ENCODE data around the gene PPP3CB.

PPP3CB gene

DNA sequence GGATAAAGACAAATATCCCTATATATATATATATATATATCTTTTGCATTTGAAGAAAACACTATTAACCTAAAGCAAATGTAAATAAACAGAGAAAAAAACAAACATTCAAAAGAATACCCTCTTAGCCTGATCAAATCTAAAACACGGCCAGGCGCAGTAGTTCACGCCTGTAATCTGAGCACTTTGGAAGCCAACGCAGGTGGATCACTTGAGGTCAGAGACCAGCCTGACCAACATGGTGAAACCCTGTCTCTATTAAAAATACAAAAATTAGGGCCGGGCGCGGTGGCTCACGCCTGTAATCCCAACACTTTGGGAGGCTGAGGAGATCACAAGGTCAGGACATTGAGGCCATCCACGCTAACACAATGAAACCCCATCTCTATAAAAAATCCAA lies 91.1 kb downstream of the PPP3CB start:
- Histone ChIP-seq H2BK15ac (ENCODE audit: low read length) (no peak overlapping the region), H3K9ac (ENCODE audit: low read depth, low read length, poor library complexity) (no peak overlapping the region), H2BK120ac (ENCODE audit: low read depth, low read length) (no peak overlapping the region), H3K27ac (replicated peaks; ENCODE audit: low read length) (no peak overlapping the region), H3K79me1 (ENCODE audit: low read depth, low read length) (no peaks in the 10 kb centered on the region), H2BK5ac (ENCODE audit: low read length) (no peak overlapping the region), H3K14ac (ENCODE audit: low read length) (no peak overlapping the region), H3K36me3 (replicated peaks in 1 of 2; ENCODE audit: control insufficient read depth in 2 of 2, insufficient read depth in 2 of 2, low read length in 2 of 2) (peaks cover 0 to 5% of the 10 kb centered on the region in 2 donors), H3K23ac (ENCODE audit: low read depth, low read length, poor library complexity) (no peak overlapping the region), H2BK12ac (ENCODE audit: low read length) (no peak overlapping the region), H2AK5ac (ENCODE audit: low read depth, low read length) (no peak overlapping the region), H3K27me3 (ENCODE audit: control insufficient read depth in 3 of 3, insufficient read depth in 3 of 3, low read depth in 1 of 3, low read length in 3 of 3) (no peaks in the 10 kb centered on the region), H3K18ac (ENCODE audit: low read length) (no peak overlapping the region), H3K4me1 (ENCODE audit: control insufficient read depth in 2 of 2, insufficient read depth in 1 of 2, low read depth in 1 of 2, low read length in 2 of 2) (no peaks in the 10 kb centered on the region), H3K9me3 (replicated peaks in 1 of 2; ENCODE audit: control insufficient read depth in 2 of 2, insufficient read depth in 1 of 2, low read depth in 1 of 2, low read length in 2 of 2) (no peaks in the 10 kb centered on the region), H2AFZ (ENCODE audit: low read length) (no peak overlapping the region), H3K4ac (ENCODE audit: low read length) (no peak overlapping the region), H3K4me2 (ENCODE audit: insufficient read depth, low read length, poor library complexity, severe bottlenecking) (no peak overlapping the region), H4K8ac (ENCODE audit: low read depth, low read length) (no peak overlapping the region), H4K91ac (ENCODE audit: low read depth, low read length, poor library complexity) (no peak overlapping the region), H3K4me3 (ENCODE audit: low read length in 2 of 2) (no peak overlapping the region)
- DNase-seq (ENCODE audit: low spot score): no peak
- WGBS, 2 donors (ENCODE audit: extremely low coverage in 2 of 2, insufficient read length in 2 of 2, insufficient replicate concordance in 1 of 2): no CpG with 5 or more reads among the region's 9 CpGs

DNA sequence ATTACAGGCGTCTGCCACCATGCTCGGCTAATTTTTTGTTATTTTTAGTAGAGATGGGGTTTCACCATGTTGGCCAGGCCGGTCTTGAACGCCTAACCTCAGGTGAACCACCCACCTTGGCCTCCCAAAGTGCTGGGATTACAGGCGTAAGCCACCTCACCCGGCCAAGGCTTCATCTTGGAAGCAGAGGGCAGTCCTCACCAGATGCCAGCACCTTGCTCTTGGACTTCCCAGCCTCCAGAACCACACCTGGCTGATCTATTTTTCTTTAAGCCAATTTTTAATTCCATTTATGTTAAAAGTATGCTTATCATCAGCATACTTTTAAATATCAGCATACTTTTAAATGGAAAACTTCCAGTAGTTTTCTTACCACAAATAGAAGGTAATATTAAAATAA lies 94.2 kb downstream of the PPP3CB start:
- no CpG with 5 or more reads among the region's 6 CpGs for WGBS, 2 donors (ENCODE audit: extremely low coverage in 2 of 2, insufficient read length in 2 of 2, insufficient replicate concordance in 1 of 2)
- Histone ChIP-seq H3K36me3 (replicated peaks in 1 of 2; ENCODE audit: control insufficient read depth in 2 of 2, insufficient read depth in 2 of 2, low read length in 2 of 2) (peaks cover 4 to 24% of the 10 kb centered on the region in 2 donors), H3K14ac (ENCODE audit: low read length) (no peak overlapping the region), H4K91ac (ENCODE audit: low read depth, low read length, poor library complexity) (no peak overlapping the region), H3K9ac (ENCODE audit: low read depth, low read length, poor library complexity) (no peak overlapping the region), H2BK5ac (ENCODE audit: low read length) (no peak overlapping the region), H3K27ac (replicated peaks; ENCODE audit: low read length) (no peak overlapping the region), H3K4me3 (ENCODE audit: low read length in 2 of 2) (no peak overlapping the region), H4K8ac (ENCODE audit: low read depth, low read length) (no peak overlapping the region), H2BK12ac (ENCODE audit: low read length) (no peak overlapping the region), H3K79me1 (ENCODE audit: low read depth, low read length) (no peaks in the 10 kb centered on the region), H3K4me1 (ENCODE audit: control insufficient read depth in 2 of 2, insufficient read depth in 1 of 2, low read depth in 1 of 2, low read length in 2 of 2) (no peaks in the 10 kb centered on the region), H2BK120ac (ENCODE audit: low read depth, low read length) (no peak overlapping the region), H2AK5ac (ENCODE audit: low read depth, low read length) (no peak overlapping the region), H3K27me3 (ENCODE audit: control insufficient read depth in 3 of 3, insufficient read depth in 3 of 3, low read depth in 1 of 3, low read length in 3 of 3) (no peaks in the 10 kb centered on the region), H2AFZ (ENCODE audit: low read length) (no peak overlapping the region), H3K9me3 (replicated peaks in 1 of 2; ENCODE audit: control insufficient read depth in 2 of 2, insufficient read depth in 1 of 2, low read depth in 1 of 2, low read length in 2 of 2) (no peaks in the 10 kb centered on the region), H2BK15ac (ENCODE audit: low read length) (no peak overlapping the region), H3K23ac (ENCODE audit: low read depth, low read length, poor library complexity) (no peak overlapping the region), H3K4ac (ENCODE audit: low read length) (no peak overlapping the region), H3K18ac (ENCODE audit: low read length) (no peak overlapping the region), H3K4me2 (ENCODE audit: insufficient read depth, low read length, poor library complexity, severe bottlenecking) (no peak overlapping the region)
- DNase-seq (ENCODE audit: low spot score): no peak

DNA sequence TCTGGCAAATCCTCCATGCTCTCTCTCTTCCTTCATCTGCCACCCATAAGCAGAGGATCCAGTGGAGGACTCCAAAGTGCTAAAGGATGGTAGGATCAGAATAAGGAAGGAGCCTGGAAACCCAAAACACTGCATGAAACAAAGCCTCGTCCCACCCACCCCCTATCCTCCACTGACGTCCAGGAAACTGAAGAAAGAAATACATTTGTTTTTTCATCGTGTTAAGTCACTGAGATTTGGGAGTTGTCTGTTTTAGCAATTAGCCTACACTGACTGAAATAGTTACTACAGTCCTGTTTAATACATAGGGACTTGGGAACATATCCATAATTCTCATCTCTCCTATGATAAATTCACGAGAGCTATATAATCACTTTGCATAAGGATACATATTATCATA lies 96.8 kb downstream of the PPP3CB start:
- Histone ChIP-seq H2BK12ac (ENCODE audit: low read length) (no peak overlapping the region), H3K79me1 (ENCODE audit: low read depth, low read length) (no peaks in the 10 kb centered on the region), H3K9ac (ENCODE audit: low read depth, low read length, poor library complexity) (no peak overlapping the region), H3K23ac (ENCODE audit: low read depth, low read length, poor library complexity) (no peak overlapping the region), H2AK5ac (ENCODE audit: low read depth, low read length) (no peak overlapping the region), H3K4me1 (ENCODE audit: control insufficient read depth in 2 of 2, insufficient read depth in 1 of 2, low read depth in 1 of 2, low read length in 2 of 2) (no peaks in the 10 kb centered on the region), H3K4ac (ENCODE audit: low read length) (no peak overlapping the region), H2BK5ac (ENCODE audit: low read length) (no peak overlapping the region), H4K91ac (ENCODE audit: low read depth, low read length, poor library complexity) (no peak overlapping the region), H3K27me3 (ENCODE audit: control insufficient read depth in 3 of 3, insufficient read depth in 3 of 3, low read depth in 1 of 3, low read length in 3 of 3) (no peaks in the 10 kb centered on the region), H2BK120ac (ENCODE audit: low read depth, low read length) (no peak overlapping the region), H2BK15ac (ENCODE audit: low read length) (no peak overlapping the region), H3K9me3 (replicated peaks in 1 of 2; ENCODE audit: control insufficient read depth in 2 of 2, insufficient read depth in 1 of 2, low read depth in 1 of 2, low read length in 2 of 2) (no peaks in the 10 kb centered on the region), H3K4me3 (ENCODE audit: low read length in 2 of 2) (no peak overlapping the region), H3K4me2 (ENCODE audit: insufficient read depth, low read length, poor library complexity, severe bottlenecking) (no peak overlapping the region), H3K36me3 (replicated peaks in 1 of 2; ENCODE audit: control insufficient read depth in 2 of 2, insufficient read depth in 2 of 2, low read length in 2 of 2) (peaks cover 6 to 47% of the 10 kb centered on the region in 2 donors), H3K14ac (ENCODE audit: low read length) (no peak overlapping the region), H4K8ac (ENCODE audit: low read depth, low read length) (no peak overlapping the region), H2AFZ (ENCODE audit: low read length) (no peak overlapping the region), H3K18ac (ENCODE audit: low read length) (no peak overlapping the region), H3K27ac (replicated peaks; ENCODE audit: low read length) (no peak overlapping the region)
- no CpG with 5 or more reads among the region's 4 CpGs for WGBS, 2 donors (ENCODE audit: extremely low coverage in 2 of 2, insufficient read length in 2 of 2, insufficient replicate concordance in 1 of 2)
- DNase-seq (ENCODE audit: low spot score): no peak

DNA sequence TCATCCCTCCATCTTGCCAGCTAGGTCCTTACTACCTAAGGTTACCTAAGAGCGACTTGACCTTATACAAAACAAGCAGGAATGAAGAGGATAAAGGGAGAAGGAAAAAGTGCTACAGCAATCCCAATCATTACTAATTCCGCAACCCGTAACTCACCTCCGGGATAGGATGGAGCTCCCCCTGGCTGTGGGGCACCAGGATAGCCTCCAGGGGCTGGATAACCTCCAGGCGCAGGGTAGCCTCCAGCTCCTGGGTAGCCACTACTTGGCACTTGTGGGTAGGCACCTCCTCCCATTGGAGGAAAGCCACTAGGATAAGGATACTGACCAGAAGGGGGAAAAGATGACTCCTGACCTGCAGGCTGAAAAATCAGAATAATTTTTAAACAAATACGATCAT lies 97.8 kb downstream of the PPP3CB start:
- no CpG with 5 or more reads among the region's 6 CpGs for WGBS, 2 donors (ENCODE audit: extremely low coverage in 2 of 2, insufficient read length in 2 of 2, insufficient replicate concordance in 1 of 2)
- H4K8ac ChIP-seq (ENCODE audit: low read depth, low read length): no peak overlapping the region
- no peak overlapping the region for H4K91ac ChIP-seq (ENCODE audit: low read depth, low read length, poor library complexity)
- no peak overlapping the region for H2BK5ac ChIP-seq (ENCODE audit: low read length)
- no peak overlapping the region for H3K18ac ChIP-seq (ENCODE audit: low read length)
- H3K27ac ChIP-seq (replicated peaks; ENCODE audit: low read length): no peak overlapping the region
- no peak overlapping the region for H2BK12ac ChIP-seq (ENCODE audit: low read length)
- H3K36me3 ChIP-seq (replicated peaks in 1 of 2; ENCODE audit: control insufficient read depth in 2 of 2, insufficient read depth in 2 of 2, low read length in 2 of 2): peaks cover 6 to 47% of the 10 kb centered on the region in 2 donors
- no peaks in the 10 kb centered on the region for H3K9me3 ChIP-seq (replicated peaks in 1 of 2; ENCODE audit: control insufficient read depth in 2 of 2, insufficient read depth in 1 of 2, low read depth in 1 of 2, low read length in 2 of 2)
- H3K9ac ChIP-seq (ENCODE audit: low read depth, low read length, poor library complexity): no peak overlapping the region
- H3K79me1 ChIP-seq (ENCODE audit: low read depth, low read length): no peaks in the 10 kb centered on the region
- no peak overlapping the region for H2BK120ac ChIP-seq (ENCODE audit: low read depth, low read length)
- no peak overlapping the region for H3K14ac ChIP-seq (ENCODE audit: low read length)
- no peaks in the 10 kb centered on the region for H3K27me3 ChIP-seq (ENCODE audit: control insufficient read depth in 3 of 3, insufficient read depth in 3 of 3, low read depth in 1 of 3, low read length in 3 of 3)
- no peak overlapping the region for H3K23ac ChIP-seq (ENCODE audit: low read depth, low read length, poor library complexity)
- peak overlapping the region in 1 of 2 donors; percentile 69 for H3K4me3 ChIP-seq (ENCODE audit: low read length in 2 of 2)
- no peak overlapping the region for H2AFZ ChIP-seq (ENCODE audit: low read length)
- H2AK5ac ChIP-seq (ENCODE audit: low read depth, low read length): no peak overlapping the region
- H3K4me1 ChIP-seq (ENCODE audit: control insufficient read depth in 2 of 2, insufficient read depth in 1 of 2, low read depth in 1 of 2, low read length in 2 of 2): no peaks in the 10 kb centered on the region
- no peak overlapping the region for H2BK15ac ChIP-seq (ENCODE audit: low read length)
- no peak for DNase-seq (ENCODE audit: low spot score)
- no peak overlapping the region for H3K4ac ChIP-seq (ENCODE audit: low read length)
- no peak overlapping the region for H3K4me2 ChIP-seq (ENCODE audit: insufficient read depth, low read length, poor library complexity, severe bottlenecking)

All from neuronal stem cell (in vitro differentiated cells).